Ectodermal cell (in vitro differentiated cells): ENCODE measurements around the gene SEPTIN1.

Experiments used
- H3K27ac ChIP-seq: 2 replicates; pipeline ENCODE4 v1.7.0; 2013; ENCODE audit warnings: mild to moderate bottlenecking, low read depth, low read length; ENCODE audit not compliant: insufficient read depth, poor library complexity, severe bottlenecking
- H3K27me3 ChIP-seq: 2 replicates; pipeline ENCODE4 v1.7.0; 2013; ENCODE audit warnings: mild to moderate bottlenecking, low read length; ENCODE audit not compliant: insufficient read depth, control insufficient read depth, poor library complexity, severe bottlenecking
- H3K36me3 ChIP-seq: one replicate; pipeline ENCODE4 v1.7.0; 2013; ENCODE audit warnings: low read length; ENCODE audit not compliant: control insufficient read depth, insufficient read depth
- H3K4me1 ChIP-seq: one replicate; pipeline ENCODE4 v1.7.0; 2013; ENCODE audit warnings: low read length; ENCODE audit not compliant: control insufficient read depth, insufficient read depth
- H3K4me3 ChIP-seq: 2 replicates; pipeline ENCODE4 v1.7.0; 2013; ENCODE audit warnings: low read depth, low read length, control low read depth; ENCODE audit not compliant: insufficient read depth
- H3K9me3 ChIP-seq: 2 replicates; pipeline ENCODE4 v1.7.0; 2013; ENCODE audit warnings: mild to moderate bottlenecking, low read length, moderate library complexity; ENCODE audit not compliant: control insufficient read depth
- WGBS, 2 experiments: methylation state at CpG; one replicate each; pipeline ENCODE4 v1.1.7; 2013; ENCODE audit warnings: missing lambda C conversion rate in 2 of 2; 5-methylcytosine and 5-hydroxymethylcytosine counted together

Gene SEPTIN1

GRCh38 chr16:30416624-30417528 is 34.5 kb upstream of the SEPTIN1 start:
- Histone ChIP-seq H3K4me3 (peak overlapping the region; percentile 45), H3K36me3 (peaks cover 13% of the 10 kb centered on the region), H3K4me1 (peaks cover 5% of the 10 kb centered on the region), H3K27me3 (no peaks in the 10 kb centered on the region), H3K27ac (peak overlapping the region; percentile 50), H3K9me3 (no peaks in the 10 kb centered on the region)
- WGBS, 2 experiments, result 79 to 81% methylated on average over 18 of the region's 18 CpGs

DNA sequence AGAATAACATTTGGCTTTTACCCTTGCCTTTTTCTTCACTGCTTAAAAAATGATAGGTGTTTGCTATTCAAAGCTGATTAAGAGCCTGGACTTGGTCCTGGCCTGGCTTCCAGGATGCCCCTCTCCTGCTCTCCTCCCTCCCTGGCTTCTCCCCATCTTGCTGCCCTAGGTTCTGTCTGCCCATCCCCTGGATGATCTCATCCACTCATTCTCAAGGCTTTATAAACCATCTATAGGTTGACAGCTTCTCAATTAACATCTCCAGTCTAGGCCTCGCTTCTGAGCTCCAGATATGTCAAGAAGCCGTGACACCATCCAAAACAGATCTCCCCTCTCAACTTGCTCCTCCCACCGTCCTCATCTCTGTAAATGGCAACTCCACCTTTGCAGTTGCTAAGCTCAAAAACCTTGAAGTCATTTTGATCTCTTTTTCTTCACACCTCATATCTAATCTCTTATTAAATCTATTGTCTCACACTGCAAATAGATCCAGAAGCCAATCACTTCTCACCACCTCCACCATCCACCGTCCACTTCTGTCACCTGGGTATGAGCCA is 33.8 kb upstream of the SEPTIN1 start:
- 90 to 92% methylated on average over 4 of the region's 4 CpGs for WGBS, 2 experiments
- H3K27me3 ChIP-seq, result no peaks in the 10 kb centered on the region
- no peaks in the 10 kb centered on the region for H3K9me3 ChIP-seq
- H3K4me3 ChIP-seq, result no peak overlapping the region
- peaks cover 12% of the 10 kb centered on the region for H3K36me3 ChIP-seq
- H3K4me1 ChIP-seq, result peaks cover 5% of the 10 kb centered on the region
- no peak overlapping the region for H3K27ac ChIP-seq

- Histone ChIP-seq H3K4me1 (peaks cover 13% of the 10 kb centered on the region), H3K36me3 (peaks cover 12% of the 10 kb centered on the region), H3K27me3 (no peaks in the 10 kb centered on the region), H3K4me3 (no peak overlapping the region), H3K9me3 (no peaks in the 10 kb centered on the region), H3K27ac (no peak overlapping the region)
- 91 to 97% methylated on average over 4 to 5 of the region's 5 CpGs for WGBS, 2 experiments
Observed at GRCh38 chr16:30414159-30414558, 31.8 kb upstream of the SEPTIN1 start.

GRCh38 chr16:30413112-30413806 is 30.9 kb upstream of the SEPTIN1 start:
- peaks cover 17% of the 10 kb centered on the region for H3K4me1 ChIP-seq
- H3K27me3 ChIP-seq, result no peaks in the 10 kb centered on the region
- H3K4me3 ChIP-seq, result no peak overlapping the region
- H3K27ac ChIP-seq, result no peak overlapping the region
- 92 to 97% methylated on average over 5 to 6 of the region's 6 CpGs for WGBS, 2 experiments
- H3K9me3 ChIP-seq, result no peaks in the 10 kb centered on the region
- peaks cover 12% of the 10 kb centered on the region for H3K36me3 ChIP-seq

DNA sequence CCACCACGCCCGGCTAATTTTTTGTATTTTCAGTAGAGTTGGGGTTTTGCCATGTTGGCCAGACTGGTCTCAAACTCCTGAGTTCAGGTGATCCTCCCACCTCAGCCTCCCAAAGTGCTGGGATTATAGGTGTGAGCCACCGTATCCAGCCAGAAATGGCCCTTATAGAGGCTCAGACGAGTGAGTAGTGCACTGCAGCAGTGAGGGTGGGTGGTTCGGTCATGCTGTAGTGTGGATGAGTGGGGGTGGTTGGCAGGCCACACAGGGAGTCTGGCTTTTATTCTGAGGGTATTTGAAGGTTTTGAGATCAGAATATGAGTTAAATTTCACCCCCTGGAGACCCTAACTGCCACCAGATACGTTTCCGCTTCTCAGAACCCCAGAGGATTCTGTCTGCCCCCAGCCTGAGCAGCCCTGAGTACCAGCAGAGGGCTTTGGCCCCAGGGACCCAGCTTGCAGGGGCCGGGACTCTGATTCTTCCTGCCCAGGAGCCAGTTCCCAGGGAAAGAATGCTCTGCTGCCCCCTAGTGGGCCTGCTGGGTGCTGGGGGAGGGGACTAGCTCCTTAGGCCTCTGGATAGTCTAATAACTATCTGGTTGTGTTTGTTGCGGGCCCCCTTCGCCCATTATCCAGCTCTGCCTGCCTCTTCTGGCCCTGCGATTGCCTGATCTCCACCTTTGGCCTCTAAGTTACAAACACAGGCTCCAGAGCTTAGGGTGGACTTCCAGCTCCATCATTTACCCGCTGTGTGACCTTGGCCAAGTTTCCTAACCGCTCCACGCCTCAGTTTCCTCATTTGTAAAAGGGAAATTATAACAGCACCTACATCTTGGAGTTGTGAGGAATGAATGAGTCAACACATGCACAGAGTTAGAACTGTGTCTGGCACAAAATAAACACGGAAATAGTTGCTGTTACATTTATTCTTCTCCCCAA is 27.0 kb upstream of the SEPTIN1 start:
- WGBS, 2 experiments, result 72 to 73% methylated on average over 15 of the region's 15 CpGs
- Histone ChIP-seq H3K27ac (no peak overlapping the region), H3K36me3 (peaks cover 12% of the 10 kb centered on the region), H3K27me3 (no peaks in the 10 kb centered on the region), H3K4me1 (peaks cover 14% of the 10 kb centered on the region), H3K4me3 (peak overlapping the region; percentile 13), H3K9me3 (no peaks in the 10 kb centered on the region)

DNA sequence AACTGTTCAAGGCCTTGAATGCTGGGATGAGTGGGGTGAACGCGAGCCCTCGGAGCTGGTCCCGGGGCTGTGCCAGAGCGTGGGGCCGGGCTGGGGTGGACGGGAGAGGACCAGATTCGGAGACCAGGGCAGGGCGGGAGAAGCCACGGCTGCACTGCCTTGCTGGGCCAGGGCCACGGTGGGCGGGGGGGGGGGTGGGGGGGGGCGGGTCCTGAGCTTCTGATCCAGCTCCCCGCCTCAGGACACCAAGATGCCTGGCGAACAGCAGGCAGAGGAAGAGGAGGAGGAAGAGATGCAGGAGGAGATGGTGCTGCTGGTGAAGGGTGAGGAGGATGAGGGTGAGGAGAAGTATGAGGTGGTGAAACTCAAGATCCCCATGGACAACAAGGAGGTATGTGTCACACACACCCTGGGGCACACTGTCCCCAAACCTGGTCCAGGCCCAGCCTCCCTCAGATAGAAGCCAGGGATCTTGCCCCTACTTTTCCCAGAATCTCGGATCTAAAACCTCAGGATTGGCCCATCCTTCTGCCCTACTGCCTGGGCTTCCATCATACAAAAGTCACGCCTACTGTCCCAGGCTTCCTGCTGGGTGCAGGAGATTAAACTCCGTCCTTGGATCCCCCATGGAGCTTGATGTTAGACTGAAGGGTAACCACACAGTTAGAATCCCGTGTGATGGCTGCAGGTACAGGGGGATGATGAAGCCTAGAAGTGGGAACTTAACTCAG is 25.6 kb upstream of the SEPTIN1 start:
- Histone ChIP-seq H3K27me3 (no peaks in the 10 kb centered on the region), H3K27ac (peak overlapping the region; percentile 80), H3K4me1 (peaks cover 14% of the 10 kb centered on the region), H3K36me3 (peaks cover 6% of the 10 kb centered on the region), H3K4me3 (peak overlapping the region; percentile 63), H3K9me3 (no peaks in the 10 kb centered on the region)
- WGBS, 2 experiments, result 12% methylated on average over 14 of the region's 19 CpGs

GRCh38 chr16:30407102-30407803 is 24.9 kb upstream of the SEPTIN1 start, which contains the start of gene ZNF771:
Gene ZNF771, plus strand, starts transcription at chr16:30407606. Its CDS starts 448 bp downstream, at chr16:30408054.
- Histone ChIP-seq H3K27me3 (no peaks in the 10 kb centered on the region), H3K4me3 (peak within 1 kb of the TSS; percentile 63), H3K27ac (peak within 1 kb of the TSS; percentile 80), H3K9me3 (no peaks in the 10 kb centered on the region), H3K36me3 (peaks cover 3% of the 10 kb centered on the region), H3K4me1 (peaks cover 14% of the 10 kb centered on the region)
- 1% methylated on average over 65 of the region's 65 CpGs for WGBS, 2 experiments

DNA sequence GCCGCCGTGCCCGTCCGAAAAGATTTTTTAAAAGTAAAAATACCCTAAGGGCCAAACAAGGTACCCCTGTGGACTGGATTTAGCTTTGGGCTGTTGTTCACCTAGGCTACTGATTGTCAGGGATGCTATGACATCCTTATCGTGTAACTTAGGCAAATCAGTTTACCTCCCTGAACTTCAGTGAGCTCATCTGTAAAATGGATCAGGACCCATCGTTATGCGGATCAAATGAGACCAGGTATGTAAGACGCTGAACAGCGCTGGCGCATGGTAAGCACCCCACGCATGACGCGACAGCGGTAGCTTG is 24.4 kb upstream of the SEPTIN1 start:
- H3K9me3 ChIP-seq, result no peaks in the 10 kb centered on the region
- peak overlapping the region; percentile 63 for H3K4me3 ChIP-seq
- H3K27me3 ChIP-seq, result no peaks in the 10 kb centered on the region
- WGBS, 2 experiments, result 53 to 54% methylated on average over 14 of the region's 14 CpGs
- H3K4me1 ChIP-seq, result peaks cover 14% of the 10 kb centered on the region
- no peaks in the 10 kb centered on the region for H3K36me3 ChIP-seq
- H3K27ac ChIP-seq, result peak overlapping the region; percentile 80
